Dendritic cell treated with granulocyte-macrophage colony-stimulating factor and Interleukin-4, amounts not matched to agents 40 ng/mL and 50 ng/mL, for 4 days (primary cell): ENCODE results near the gene CDK19.
"Not testable (repeated sequence)": the region's sequence is repeated elsewhere in the genome, so short reads cannot be mapped to it uniquely, and the experiment has no call there.

Experiments
- H3K27ac Mint-ChIP-seq: one replicate; pipeline ENCODE4 v1.8.0; 2022; ENCODE audit warnings: mild to moderate bottlenecking, mixed read lengths
- H3K27me3 Mint-ChIP-seq: one replicate; pipeline ENCODE4 v1.8.0; 2022; ENCODE audit warnings: mild to moderate bottlenecking, mixed read lengths
- H3K36me3 Mint-ChIP-seq: one replicate; pipeline ENCODE4 v1.8.0; 2022; ENCODE audit warnings: low read depth, mixed read lengths
- H3K4me1 Mint-ChIP-seq: one replicate; pipeline ENCODE4 v1.8.0; 2022; ENCODE audit warnings: low read depth, mixed read lengths
- H3K4me3 Mint-ChIP-seq: one replicate; pipeline ENCODE4 v1.8.0; 2022; ENCODE audit warnings: mild to moderate bottlenecking, moderate library complexity, mixed read lengths
- H3K9me3 Mint-ChIP-seq: one replicate; pipeline ENCODE4 v1.8.0; 2022; ENCODE audit warnings: mixed read lengths
- intact Hi-C: fragments of 100-400 bp; cut with micrococcal nuclease; formaldehyde crosslinking; loops from one replicate; pipeline ENCODE4 v1.15.0; 2022

The CDK19 gene

DNA sequence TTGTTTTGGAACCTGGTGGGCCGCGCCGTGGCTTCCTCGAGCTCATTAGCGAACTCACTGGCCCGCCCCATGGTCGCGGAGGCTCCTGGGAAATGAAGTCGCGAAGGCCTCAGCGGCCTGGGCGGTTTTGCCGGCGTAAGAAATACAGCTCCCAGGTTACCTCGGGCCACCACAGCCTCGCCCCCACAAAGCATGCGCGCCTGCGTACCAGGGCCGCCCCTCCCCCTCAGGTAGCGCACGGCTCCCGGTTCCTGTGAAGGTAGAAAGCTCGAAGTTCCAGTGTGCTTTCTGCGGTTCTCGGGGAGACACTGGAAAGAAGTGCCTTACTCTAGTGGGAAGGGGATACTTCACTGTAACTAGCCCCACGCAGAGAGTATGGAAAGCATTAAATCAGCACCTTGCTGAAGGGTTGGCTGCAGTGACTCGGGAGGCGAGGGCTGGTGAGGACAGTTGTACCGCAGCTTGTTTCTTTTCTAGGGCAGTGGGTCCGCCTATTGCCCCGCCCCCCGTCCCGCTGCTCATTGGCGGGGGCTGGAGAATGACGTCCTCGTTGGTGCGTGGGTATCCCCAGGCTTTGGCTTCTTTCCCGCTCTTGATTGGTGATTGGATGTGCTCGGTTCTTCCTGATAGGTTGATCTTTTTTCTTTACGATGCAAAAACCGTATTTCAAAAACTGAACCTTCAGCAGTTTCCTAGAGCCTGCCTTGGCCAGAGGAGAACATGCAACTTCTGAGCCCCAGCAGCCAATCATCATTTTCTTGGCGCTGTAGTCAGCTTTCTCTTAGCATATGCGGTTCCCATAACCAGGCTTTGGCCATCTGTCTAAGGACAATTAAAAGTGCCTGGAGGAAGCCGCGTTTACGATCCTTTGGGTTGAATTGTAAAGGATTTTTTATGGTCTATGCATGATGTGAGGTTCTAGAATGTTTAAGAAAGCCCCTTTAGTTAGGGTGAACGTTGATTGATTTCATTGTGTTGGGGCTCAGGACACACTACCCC is at the start of gene CDK19:
CDK19 (minus strand) TSS at position 59 of the 999 bp plus-strand sequence. CDS start 333 bp downstream, outside the sequence.
- intact Hi-C loops: loop anchor here (1.0 kb wide), 2 partner anchors 59 to 143 kb away; partner anchors contain the start of genes AMD1 and GTF3C6
- H3K27ac Mint-ChIP-seq: peak within 1 kb of the TSS; percentile 93
- H3K4me3 Mint-ChIP-seq: peak within 1 kb of the TSS; percentile 88
- no peaks in the 10 kb centered on the region for H3K9me3 Mint-ChIP-seq
- peaks cover 13% of the 10 kb centered on the region for H3K36me3 Mint-ChIP-seq
- no peaks in the 10 kb centered on the region for H3K27me3 Mint-ChIP-seq
- peaks cover 58% of the 10 kb centered on the region for H3K4me1 Mint-ChIP-seq

DNA sequence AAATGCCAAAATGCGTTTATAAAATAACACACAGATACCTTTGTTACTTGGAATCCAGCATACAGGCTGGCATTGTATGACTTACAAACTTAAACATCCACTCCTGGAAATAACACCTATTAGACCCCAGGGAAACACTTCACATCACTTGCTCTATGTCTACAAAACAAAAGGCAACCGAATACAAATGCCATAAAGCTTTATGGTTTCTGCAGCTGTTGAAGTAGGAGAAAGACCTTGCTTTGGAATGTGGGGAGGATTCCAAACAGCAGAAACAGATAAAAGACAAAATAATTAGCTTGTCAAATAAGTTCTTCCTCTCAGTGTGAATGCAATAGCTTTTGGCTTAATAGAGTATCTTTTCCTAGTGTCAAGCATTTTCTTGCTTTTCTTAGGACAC is 49.6 kb upstream of the CDK19 start:
- Mint-ChIP-seq H3K4me3 (no peak overlapping the region), H3K9me3 (no peaks in the 10 kb centered on the region), H3K4me1 (peaks cover 34% of the 10 kb centered on the region), H3K27me3 (no peaks in the 10 kb centered on the region), H3K36me3 (no peaks in the 10 kb centered on the region), H3K27ac (no peak overlapping the region)
- intact Hi-C loops: no loop called here

DNA sequence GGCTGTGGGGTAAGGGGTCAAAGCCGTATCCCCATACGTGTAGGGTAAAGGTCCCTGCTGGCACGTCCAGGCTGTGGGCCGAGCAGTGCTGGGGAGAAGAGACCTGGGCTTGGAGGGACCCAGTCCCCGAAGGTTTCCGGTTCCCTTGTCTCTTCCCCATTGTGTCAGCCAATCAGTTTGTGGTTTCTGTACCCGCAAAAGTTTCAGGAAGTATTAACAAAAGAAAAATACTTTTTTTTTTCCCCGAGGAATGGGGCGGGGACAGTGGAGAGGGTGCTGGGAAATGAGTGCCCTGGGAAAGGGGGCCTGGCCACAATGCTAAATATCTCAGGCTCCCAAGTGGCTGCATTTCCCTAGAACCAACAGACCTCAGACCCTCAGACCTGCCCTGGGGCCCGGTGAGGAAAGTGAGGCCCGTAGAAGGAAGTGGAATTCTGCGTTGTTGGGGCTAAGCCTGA is 44.1 kb upstream of the CDK19 start:
- intact Hi-C loops: loop anchor here (1.0 kb wide), 1 partner anchor 15 kb away; the partner anchor contains the start of gene AMD1
- H3K27ac Mint-ChIP-seq: peak overlapping the region; percentile 93
- no peaks in the 10 kb centered on the region for H3K9me3 Mint-ChIP-seq
- peak overlapping the region; percentile 71 for H3K4me3 Mint-ChIP-seq
- peaks cover 7% of the 10 kb centered on the region for H3K36me3 Mint-ChIP-seq
- no peaks in the 10 kb centered on the region for H3K27me3 Mint-ChIP-seq
- H3K4me1 Mint-ChIP-seq: peaks cover 31% of the 10 kb centered on the region

DNA sequence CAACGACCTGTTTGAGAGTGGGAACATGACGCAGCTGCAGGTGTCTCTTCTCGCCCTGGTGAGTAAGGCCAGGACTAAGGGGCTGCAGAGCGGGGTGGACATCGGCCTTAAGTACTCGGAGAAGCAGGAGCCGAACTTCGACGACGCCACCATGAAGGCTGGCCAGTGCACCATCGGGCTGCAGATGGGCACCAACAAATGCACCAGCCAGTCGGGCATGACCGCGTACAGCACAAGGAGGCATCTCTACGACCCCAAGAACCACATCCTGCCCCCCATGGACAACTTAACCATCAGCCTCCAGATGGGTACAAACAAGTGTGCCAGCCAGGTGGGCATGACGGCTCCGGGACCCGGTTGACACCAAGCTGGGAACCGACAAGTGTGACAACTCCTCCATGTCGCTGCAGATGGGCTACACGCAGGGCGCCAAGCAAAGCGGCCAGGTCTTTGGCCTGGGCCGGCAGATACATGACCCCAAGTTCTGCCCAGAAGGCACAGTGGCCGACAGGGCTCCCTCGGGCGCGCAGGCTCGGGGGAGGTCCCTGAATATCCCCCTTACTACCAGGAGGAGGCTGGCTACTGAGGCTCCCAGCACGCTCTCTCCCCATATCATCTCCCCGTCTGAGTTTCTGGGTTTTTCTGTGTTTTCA is 43.4 kb upstream of the CDK19 start:
- peaks cover 33% of the 10 kb centered on the region for H3K4me1 Mint-ChIP-seq
- peak overlapping the region; percentile 71 for H3K4me3 Mint-ChIP-seq
- H3K36me3 Mint-ChIP-seq: peaks cover 7% of the 10 kb centered on the region
- H3K27me3 Mint-ChIP-seq: no peaks in the 10 kb centered on the region
- H3K9me3 Mint-ChIP-seq: no peaks in the 10 kb centered on the region
- intact Hi-C loops: loop anchor here (1.0 kb wide), 1 partner anchor 16 kb away; the partner anchor contains the start of gene AMD1
- peak overlapping the region; percentile 93 for H3K27ac Mint-ChIP-seq

DNA sequence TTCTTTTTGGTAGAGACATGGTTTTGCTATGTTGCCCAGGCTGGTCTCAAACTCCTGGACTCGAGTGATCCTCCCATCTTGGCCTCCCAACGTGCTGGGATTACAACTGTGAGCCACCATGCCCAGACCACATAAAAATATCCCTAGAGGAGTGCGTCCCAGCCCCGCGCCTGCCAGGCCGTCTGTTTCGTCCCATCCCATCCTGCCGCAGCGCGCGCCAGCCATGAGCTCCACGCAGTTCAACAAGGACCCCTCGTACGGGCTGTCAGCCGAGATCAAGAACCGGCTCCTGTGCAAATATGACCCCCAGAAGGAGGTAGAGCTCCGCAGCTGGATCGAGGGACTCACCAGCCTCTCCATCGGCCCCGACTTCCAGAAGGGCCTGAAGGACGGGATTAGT is 42.7 kb upstream of the CDK19 start:
- peaks cover 37% of the 10 kb centered on the region for H3K4me1 Mint-ChIP-seq
- H3K4me3 Mint-ChIP-seq: no peak overlapping the region
- H3K27me3 Mint-ChIP-seq: no peaks in the 10 kb centered on the region
- intact Hi-C loops: no loop called here
- no peaks in the 10 kb centered on the region for H3K9me3 Mint-ChIP-seq
- H3K27ac Mint-ChIP-seq: peak overlapping the region; percentile 93
- peaks cover 7% of the 10 kb centered on the region for H3K36me3 Mint-ChIP-seq

DNA sequence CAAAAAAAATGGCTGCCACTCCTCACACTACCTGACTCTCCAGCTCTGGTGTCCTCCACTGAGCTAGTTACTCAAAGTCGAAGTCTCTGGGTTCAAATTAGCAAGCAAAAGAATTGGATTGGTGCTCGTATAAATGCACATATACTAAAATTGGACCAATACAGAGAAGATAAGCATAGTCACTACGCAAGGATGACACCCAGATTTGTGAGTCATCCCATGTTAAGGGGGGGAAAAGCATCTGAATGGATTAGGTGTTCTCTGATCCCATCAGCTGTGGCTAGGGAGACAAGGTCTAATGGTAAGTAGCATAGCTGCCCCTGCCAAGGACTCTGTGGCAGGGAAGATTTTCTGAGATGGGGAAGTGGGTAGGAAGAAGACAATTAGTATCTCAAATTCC is 41.0 kb upstream of the CDK19 start:
- no peaks in the 10 kb centered on the region for H3K9me3 Mint-ChIP-seq
- H3K27me3 Mint-ChIP-seq: no peaks in the 10 kb centered on the region
- H3K4me3 Mint-ChIP-seq: no peak overlapping the region
- peak overlapping the region; percentile 25 for H3K27ac Mint-ChIP-seq
- peaks cover 7% of the 10 kb centered on the region for H3K36me3 Mint-ChIP-seq
- intact Hi-C loops: no loop called here
- H3K4me1 Mint-ChIP-seq: peaks cover 37% of the 10 kb centered on the region

DNA sequence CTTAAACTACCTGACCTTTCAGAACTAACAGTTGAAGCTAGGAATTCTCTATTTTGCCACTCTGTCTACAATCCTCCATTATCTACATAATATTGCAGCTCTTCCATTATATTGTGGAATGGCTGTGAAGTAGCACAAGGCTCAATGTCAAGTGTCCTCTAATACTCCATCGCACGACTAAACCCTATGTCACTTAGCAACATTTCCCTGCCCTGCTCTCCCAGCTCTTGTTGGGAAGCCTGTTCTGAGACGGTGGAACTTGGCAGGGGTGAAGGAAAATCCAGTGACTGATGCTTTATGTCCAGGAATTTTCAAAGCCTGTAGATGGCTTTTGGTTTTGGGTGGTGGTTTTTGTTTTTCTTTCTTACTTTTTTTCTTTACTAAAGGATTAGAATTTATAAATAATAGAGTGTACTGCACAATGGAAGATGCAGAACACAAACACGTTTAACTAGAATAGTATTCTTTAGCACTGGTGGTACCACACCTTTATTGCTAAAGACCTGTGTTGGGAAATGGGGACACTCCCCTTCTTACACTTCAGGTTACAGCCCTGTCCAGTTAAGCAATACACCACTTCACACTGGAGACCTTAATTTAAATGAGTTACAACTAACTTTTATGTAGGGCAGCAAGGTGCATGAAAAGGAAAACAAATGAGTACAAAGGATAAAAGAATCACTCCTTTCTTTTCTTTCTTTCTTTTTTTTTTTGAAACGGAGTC is 38.6 kb upstream of the CDK19 start:
- H3K9me3 Mint-ChIP-seq: no peaks in the 10 kb centered on the region
- H3K27ac Mint-ChIP-seq: no peak overlapping the region
- no peak overlapping the region for H3K4me3 Mint-ChIP-seq
- H3K27me3 Mint-ChIP-seq: no peaks in the 10 kb centered on the region
- peaks cover 2% of the 10 kb centered on the region for H3K36me3 Mint-ChIP-seq
- intact Hi-C loops: no loop called here
- peaks cover 16% of the 10 kb centered on the region for H3K4me1 Mint-ChIP-seq

DNA sequence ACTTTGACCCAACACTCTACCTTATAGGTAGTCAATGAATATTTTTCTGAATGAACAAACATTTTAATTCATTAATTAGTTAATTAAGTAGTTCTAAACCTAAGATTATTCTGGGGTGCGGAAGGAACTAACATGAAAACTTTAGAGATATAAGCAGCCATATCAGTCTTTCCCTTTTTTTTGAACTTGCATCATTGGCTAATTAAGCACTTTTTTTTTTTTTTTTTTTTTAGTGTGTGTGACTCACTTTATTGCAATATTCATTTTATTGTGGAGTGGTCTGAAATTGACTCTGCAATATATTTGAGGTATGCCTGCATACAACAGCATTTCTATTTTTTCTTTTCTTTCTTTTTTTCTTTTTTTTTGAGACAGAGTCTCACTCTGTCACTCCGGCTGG is 37.5 kb upstream of the CDK19 start:
- H3K4me3 Mint-ChIP-seq: no peak overlapping the region
- no peaks in the 10 kb centered on the region for H3K9me3 Mint-ChIP-seq
- H3K27ac Mint-ChIP-seq: no peak overlapping the region
- intact Hi-C loops: no loop called here
- no peaks in the 10 kb centered on the region for H3K36me3 Mint-ChIP-seq
- H3K4me1 Mint-ChIP-seq: peaks cover 14% of the 10 kb centered on the region
- no peaks in the 10 kb centered on the region for H3K27me3 Mint-ChIP-seq

DNA sequence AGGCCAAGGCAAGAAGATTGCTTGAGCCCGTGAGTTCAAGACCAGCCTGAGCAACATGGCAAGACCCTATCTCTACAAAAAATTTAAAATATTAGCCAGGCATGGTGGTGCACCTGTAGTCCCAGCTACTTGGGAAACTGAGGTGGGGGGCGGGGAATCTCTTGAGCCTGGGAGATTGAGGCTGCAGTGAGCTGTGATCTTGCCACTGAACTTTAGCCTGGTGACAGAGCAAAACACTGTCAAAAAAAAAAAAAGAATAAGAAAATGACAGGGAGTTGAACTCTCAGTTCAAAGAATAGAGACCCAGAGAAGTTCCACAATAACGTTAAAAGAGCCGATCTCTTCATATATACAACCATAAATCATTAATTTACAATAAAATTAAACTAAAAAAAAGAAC is 34.5 kb upstream of the CDK19 start:
- no peak overlapping the region for H3K27ac Mint-ChIP-seq
- peaks cover 6% of the 10 kb centered on the region for H3K4me1 Mint-ChIP-seq
- intact Hi-C loops: no loop called here
- H3K4me3 Mint-ChIP-seq: no peak overlapping the region
- H3K36me3 Mint-ChIP-seq: no peaks in the 10 kb centered on the region
- no peaks in the 10 kb centered on the region for H3K27me3 Mint-ChIP-seq
- H3K9me3 Mint-ChIP-seq: no peaks in the 10 kb centered on the region

DNA sequence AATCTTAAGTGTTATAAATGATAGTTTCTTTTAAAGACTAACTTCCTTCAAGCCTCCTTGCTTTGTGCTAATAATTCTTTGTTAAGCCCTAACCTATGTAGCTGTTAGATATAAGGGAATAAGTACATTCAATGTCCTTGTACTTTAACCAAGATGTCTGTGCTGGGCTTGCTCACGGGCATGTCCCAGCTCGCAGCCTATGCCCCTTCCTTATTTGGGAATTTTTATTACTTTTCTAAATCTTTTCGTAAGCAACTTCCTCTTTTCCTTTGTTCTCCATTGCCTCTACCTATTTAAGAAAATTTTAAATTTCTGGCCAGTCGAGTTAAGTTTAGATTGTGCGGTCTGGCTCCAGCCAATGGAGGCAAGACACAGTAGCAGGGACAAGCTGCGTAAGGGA is 26.0 kb upstream of the CDK19 start:
- Mint-ChIP-seq H3K27me3 (no peaks in the 10 kb centered on the region), H3K4me3 (peak overlapping the region; percentile 52), H3K36me3 (no peaks in the 10 kb centered on the region), H3K4me1 (peaks cover 8% of the 10 kb centered on the region), H3K9me3 (no peaks in the 10 kb centered on the region), H3K27ac (peak overlapping the region; percentile 41)
- intact Hi-C loops: no loop called here

DNA sequence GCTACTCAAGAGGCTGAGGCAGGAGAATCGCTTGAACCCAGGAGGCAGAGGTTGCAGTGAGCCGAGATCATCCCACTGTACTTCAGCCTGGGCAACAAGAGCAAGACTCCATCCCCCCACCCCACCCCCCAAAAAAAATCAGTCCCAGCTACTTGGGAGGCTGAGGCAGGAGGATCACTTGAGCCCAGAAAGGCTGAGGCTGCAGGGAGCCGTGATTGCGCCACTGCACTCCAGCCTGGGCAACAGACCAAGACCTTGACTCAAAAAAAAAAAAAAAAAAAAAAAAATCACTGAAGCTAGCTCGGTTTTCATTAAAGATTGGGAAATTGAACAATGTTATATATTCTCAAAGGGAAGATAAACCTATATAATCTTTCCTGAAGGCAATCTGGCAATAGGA is 20.5 kb upstream of the CDK19 start:
- H3K27me3 Mint-ChIP-seq, H3K9me3 Mint-ChIP-seq, H3K4me3 Mint-ChIP-seq, H3K27ac Mint-ChIP-seq, H3K36me3 Mint-ChIP-seq, intact Hi-C loops, H3K4me1 Mint-ChIP-seq: not testable (repeated sequence)

DNA sequence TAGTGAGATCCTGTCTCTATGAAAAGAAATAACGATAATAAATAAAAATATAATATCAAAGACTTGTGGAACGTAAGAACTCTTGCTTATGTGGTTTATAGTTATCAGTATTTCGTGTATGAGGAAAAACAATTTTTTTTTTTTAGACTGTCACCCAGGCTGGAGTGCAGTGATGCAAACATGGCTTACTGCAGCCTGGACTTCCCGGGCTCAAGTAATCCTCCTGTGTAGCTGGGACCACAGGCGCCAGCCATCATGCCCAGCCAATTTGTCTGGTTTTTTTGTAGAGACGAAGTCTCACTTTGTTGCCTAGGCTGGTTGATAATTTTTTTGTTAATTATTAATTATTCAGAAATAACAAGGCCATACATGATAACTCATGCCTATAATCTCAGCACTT is 18.6 kb upstream of the CDK19 start:
- intact Hi-C loops: no loop called here
- Mint-ChIP-seq H3K36me3 (peaks cover 10% of the 10 kb centered on the region), H3K27ac (no peak overlapping the region), H3K4me1 (peaks cover under 1% of the 10 kb centered on the region), H3K27me3 (no peaks in the 10 kb centered on the region), H3K9me3 (no peaks in the 10 kb centered on the region), H3K4me3 (no peak overlapping the region)

DNA sequence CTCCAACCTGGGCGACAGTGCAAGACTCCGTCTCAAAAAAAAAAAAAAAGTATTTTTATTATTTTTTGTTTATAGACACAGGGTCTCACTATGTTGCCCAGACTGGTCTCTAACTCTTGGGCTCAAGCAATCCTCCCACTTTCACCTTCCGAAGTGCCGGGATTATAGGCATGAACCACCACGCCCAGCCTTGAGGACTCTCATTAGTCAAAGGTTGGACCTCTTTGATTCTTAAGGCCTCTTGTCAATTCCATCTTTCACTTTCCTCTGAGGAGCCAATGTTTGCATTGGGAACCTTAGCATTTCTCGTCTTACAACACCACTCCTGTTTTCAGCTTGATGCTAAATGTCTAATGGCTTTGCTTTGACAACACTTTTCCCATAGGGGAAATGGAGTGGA is 16.1 kb upstream of the CDK19 start:
- Mint-ChIP-seq H3K4me1 (peaks cover 20% of the 10 kb centered on the region), H3K4me3 (no peak overlapping the region), H3K27me3 (no peaks in the 10 kb centered on the region), H3K9me3 (no peaks in the 10 kb centered on the region), H3K36me3 (peaks cover 10% of the 10 kb centered on the region), H3K27ac (no peak overlapping the region)
- intact Hi-C loops: no loop called here
